PC-9 (cell line): ENCODE measurements around the gene ANO2. TPM values are rescaled to one million over a fixed set of nuclear protein-coding genes. Genes with fewer than 3 reads are reported as not detected.

Source experiments
- BruUV-seq: library from RNA; stranded (reverse); fragments of 400-500 nt; replicated peaks from 2 replicates; lab custom pipeline; 2021; lab: Mats Ljungman, UMichigan
- CTCF ChIA-PET: fragments of 300-600 bp; sonication (Branson Sonifier 250); formaldehyde crosslinking; loops from one replicate; lab custom pipeline; 2022; ENCODE audit warnings: antibody characterized with exemption; lab: Charles Lee
- POLR2A ChIA-PET: fragments of 300-600 bp; sonication (Branson Sonifier 250); formaldehyde crosslinking; loops from one replicate; lab custom pipeline; 2022; ENCODE audit warnings: antibody characterized with exemption; ENCODE audit not compliant: unreplicated experiment; lab: Charles Lee
- DNase-seq, 2 experiments: peaks; one replicate each; pipeline versions ENCODE4 v3.0.0 to v3.0.0-alpha.2; 2015 to 2022; ENCODE audit warnings: mixed read lengths in 1 of 2
- H2AFZ ChIP-seq: fragments of 200-600 bp; sonication (generic); 2 replicates; pipeline ENCODE4 v1.8.1; 2017; ENCODE audit warnings: antibody characterized with exemption
- H3F3A ChIP-seq: fragments of 200-600 bp; sonication (generic); 2 replicates; pipeline ENCODE4 v1.8.1; 2017; ENCODE audit warnings: antibody characterized with exemption, mild to moderate bottlenecking, low read depth; ENCODE audit not compliant: insufficient read depth
- H3K27ac ChIP-seq: fragments of 200-600 bp; sonication (generic); 2 replicates; pipeline ENCODE4 v1.6.1; 2016; ENCODE audit warnings: mixed run types
- H3K27me3 ChIP-seq: fragments of 200-600 bp; sonication (generic); 2 replicates; pipeline ENCODE4 v1.6.1; 2016; ENCODE audit warnings: low read depth, mixed run types; ENCODE audit not compliant: insufficient read depth
- H3K36me3 ChIP-seq: fragments of 200-600 bp; sonication (generic); 2 replicates; pipeline ENCODE4 v1.6.1; 2016; ENCODE audit warnings: low read depth, mixed run types
- H3K4me1 ChIP-seq: fragments of 200-600 bp; sonication (generic); replicated peaks from 2 replicates; pipeline ENCODE4 v1.6.1; 2016; ENCODE audit warnings: mixed run types; ENCODE audit not compliant: insufficient read depth
- H3K4me2 ChIP-seq: fragments of 200-600 bp; sonication (generic); 2 replicates; pipeline ENCODE4 v1.6.1; 2017; ENCODE audit warnings: mixed run types
- H3K4me3 ChIP-seq: fragments of 200-600 bp; sonication (generic); 2 replicates; pipeline ENCODE4 v1.6.1; 2016; ENCODE audit warnings: mixed run types
- H3K79me2 ChIP-seq: fragments of 200-600 bp; sonication (generic); 2 replicates; pipeline ENCODE4 v1.6.1; 2017; ENCODE audit warnings: low read depth, mixed run types
- H3K9me2 ChIP-seq: fragments of 200-600 bp; sonication (generic); 2 replicates; pipeline ENCODE4 v1.8.1; 2017; ENCODE audit warnings: mild to moderate bottlenecking; ENCODE audit not compliant: insufficient read depth
- H3K9me3 ChIP-seq: fragments of 200-600 bp; sonication (generic); 2 replicates; pipeline ENCODE4 v1.8.1; 2016; ENCODE audit warnings: low read depth; ENCODE audit not compliant: insufficient read depth
- H4K20me1 ChIP-seq: fragments of 200-600 bp; sonication (generic); 2 replicates; pipeline ENCODE4 v1.8.1; 2017; ENCODE audit not compliant: insufficient read depth
- EZH2 ChIP-seq: fragments of 200-600 bp; sonication (generic); IDR thresholded peaks from 2 replicates; pipeline ENCODE4 v1.8.0; 2017; ENCODE audit warnings: antibody characterized with exemption, low read depth
- intact Hi-C: fragments of 100-400 bp; cut with micrococcal nuclease; formaldehyde crosslinking; loops from one replicate; pipeline ENCODE4 v1.10.0; 2022; ENCODE audit not compliant: unreplicated experiment
- total RNA-seq: library from RNA; stranded (reverse); gene quantifications from 2 replicates; pipeline ENCODE4 v1.2.3, GENCODE V29; 2021
- TF ChIP-seq, protein P1 (sequence below): fragments of 200-600 bp; sonication (generic); conservative IDR thresholded peaks from 2 replicates; pipeline ENCODE4 v1.6.1; 2017; ENCODE audit warnings: mixed run types, antibody characterized with exemption, mild to moderate bottlenecking, moderate library complexity

The ANO2 gene
- total RNA-seq, 1 experiment from 2014 or later: not detected

DNA sequence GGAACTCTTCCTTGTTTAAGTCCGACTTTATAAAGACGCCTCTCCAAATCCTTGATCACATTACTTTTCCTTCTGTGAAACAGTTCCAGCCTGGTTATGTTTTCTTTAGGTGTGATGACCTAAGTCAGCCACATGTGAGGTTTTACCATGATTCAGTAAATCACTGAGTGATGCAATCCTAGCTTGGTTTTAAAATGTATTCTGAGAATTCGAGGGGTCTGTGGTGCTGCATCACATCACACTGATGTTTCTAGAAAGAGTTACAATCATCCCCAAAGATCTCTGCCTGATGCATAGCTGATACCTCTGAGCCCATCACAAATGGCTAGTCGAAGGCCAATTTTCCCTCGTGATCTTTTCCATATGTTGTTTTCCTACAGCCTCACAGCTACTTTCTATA lies 152.7 kb downstream of the ANO2 start:
- POLR2A ChIA-PET: no interaction called here
- H3K4me1 ChIP-seq: no peaks in the 10 kb centered on the region

DNA sequence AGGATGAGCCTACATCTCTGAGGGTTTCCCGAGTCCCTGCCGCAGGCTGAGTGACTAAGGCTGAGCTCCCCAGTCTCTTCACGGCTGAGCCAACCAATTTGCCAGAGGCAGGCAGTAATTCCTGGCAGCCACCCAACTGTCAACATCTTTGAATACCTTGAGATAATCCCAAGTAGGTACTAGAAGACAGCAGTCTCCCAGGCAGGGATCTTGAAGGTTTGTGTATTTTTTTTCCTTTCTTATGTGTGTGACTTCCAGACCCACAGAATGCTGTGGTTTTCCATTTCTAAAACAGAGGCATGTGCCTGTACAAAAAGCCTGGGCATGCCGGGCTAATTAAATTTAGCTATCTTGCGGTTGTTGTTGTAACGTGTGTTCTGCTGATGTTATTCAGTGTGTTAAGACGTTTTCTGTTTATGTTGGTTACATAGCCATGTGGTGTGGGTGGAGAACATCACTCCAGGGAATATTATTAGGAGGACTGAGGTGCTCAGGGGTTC lies 155.5 kb downstream of the ANO2 start:
- H3K36me3 ChIP-seq: no peaks in the 10 kb centered on the region
- H3K4me3 ChIP-seq: no peak overlapping the region
- no peak for DNase-seq
- H4K20me1 ChIP-seq: 0 out of 2 replicates have a peak, but pooled peaks cover 3% of the 10 kb centered on the region
- POLR2A ChIA-PET: no interaction called here
- H3K9me2 ChIP-seq: no peaks in the 10 kb centered on the region
- no peaks in the 10 kb centered on the region; the same call in 1 of the 2 replicates for H3K9me3 ChIP-seq
- CTCF ChIA-PET: no interaction called here
- H2AFZ ChIP-seq: no peak overlapping the region
- BruUV-seq: no TSS peak
- H3K27ac ChIP-seq: no peak overlapping the region
- no peaks in the 10 kb centered on the region for H3K79me2 ChIP-seq
- H3K4me2 ChIP-seq: no peak overlapping the region
- H3K27me3 ChIP-seq: peaks cover 53% of the 10 kb centered on the region
- intact Hi-C loops: no loop called here
- no peaks in the 10 kb centered on the region for H3K4me1 ChIP-seq
- H3F3A ChIP-seq: no peaks in the 10 kb centered on the region
- no peak for TF ChIP-seq EZH2
- TF ChIP-seq, protein P1, sequence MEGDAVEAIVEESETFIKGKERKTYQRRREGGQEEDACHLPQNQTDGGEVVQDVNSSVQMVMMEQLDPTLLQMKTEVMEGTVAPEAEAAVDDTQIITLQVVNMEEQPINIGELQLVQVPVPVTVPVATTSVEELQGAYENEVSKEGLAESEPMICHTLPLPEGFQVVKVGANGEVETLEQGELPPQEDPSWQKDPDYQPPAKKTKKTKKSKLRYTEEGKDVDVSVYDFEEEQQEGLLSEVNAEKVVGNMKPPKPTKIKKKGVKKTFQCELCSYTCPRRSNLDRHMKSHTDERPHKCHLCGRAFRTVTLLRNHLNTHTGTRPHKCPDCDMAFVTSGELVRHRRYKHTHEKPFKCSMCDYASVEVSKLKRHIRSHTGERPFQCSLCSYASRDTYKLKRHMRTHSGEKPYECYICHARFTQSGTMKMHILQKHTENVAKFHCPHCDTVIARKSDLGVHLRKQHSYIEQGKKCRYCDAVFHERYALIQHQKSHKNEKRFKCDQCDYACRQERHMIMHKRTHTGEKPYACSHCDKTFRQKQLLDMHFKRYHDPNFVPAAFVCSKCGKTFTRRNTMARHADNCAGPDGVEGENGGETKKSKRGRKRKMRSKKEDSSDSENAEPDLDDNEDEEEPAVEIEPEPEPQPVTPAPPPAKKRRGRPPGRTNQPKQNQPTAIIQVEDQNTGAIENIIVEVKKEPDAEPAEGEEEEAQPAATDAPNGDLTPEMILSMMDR: no peak

More for the DNA sequence above, 152.7 kb downstream of the ANO2 start:
- Histone ChIP-seq H3F3A (no peaks in the 10 kb centered on the region), H3K36me3 (no peaks in the 10 kb centered on the region), H3K4me2 (no peak overlapping the region), H3K79me2 (no peaks in the 10 kb centered on the region), H3K9me2 (no peaks in the 10 kb centered on the region), H3K27ac (no peak overlapping the region), H3K27me3 (peaks cover 60% of the 10 kb centered on the region), H4K20me1 (0 out of 2 replicates have a peak, but pooled peaks cover 8% of the 10 kb centered on the region), H3K4me3 (no peak overlapping the region), H2AFZ (no peak overlapping the region), H3K9me3 (no peaks in the 10 kb centered on the region; the same call in 1 of the 2 replicates)
- intact Hi-C loops: no loop called here
- no peak for DNase-seq
- TF ChIP-seq, protein P1: no peak
- no peak for TF ChIP-seq EZH2
- no TSS peak for BruUV-seq
- CTCF ChIA-PET: no interaction called here

DNA sequence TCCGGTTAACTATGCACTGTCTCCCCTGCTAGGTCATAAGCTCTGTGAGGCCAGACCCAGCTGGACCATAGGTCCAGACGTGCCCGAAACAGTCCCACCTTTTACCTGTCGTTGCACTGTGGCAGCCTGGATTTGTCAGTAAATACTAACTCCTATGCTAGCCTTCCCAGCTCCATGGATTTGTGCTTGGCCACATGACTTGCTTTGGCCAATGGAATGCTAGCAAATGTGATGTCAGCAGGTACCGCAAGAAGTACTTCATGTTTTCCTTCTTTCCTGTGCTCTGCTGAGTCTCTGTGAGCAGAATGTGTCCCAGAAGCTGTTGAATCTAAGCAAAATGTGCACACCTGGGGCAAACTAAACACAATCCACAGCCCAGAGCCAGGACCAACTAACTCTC lies 157.2 kb downstream of the ANO2 start:
- POLR2A ChIA-PET: no interaction called here
- H2AFZ ChIP-seq: no peak overlapping the region

More for the DNA sequence above, 157.2 kb downstream of the ANO2 start:
- Histone ChIP-seq H3K9me3 (no peaks in the 10 kb centered on the region; the same call in 1 of the 2 replicates), H3K79me2 (no peaks in the 10 kb centered on the region), H3K4me2 (no peak overlapping the region), H3F3A (no peaks in the 10 kb centered on the region), H3K4me1 (no peaks in the 10 kb centered on the region), H3K36me3 (no peaks in the 10 kb centered on the region), H3K9me2 (no peaks in the 10 kb centered on the region), H3K27ac (no peak overlapping the region), H3K27me3 (peaks cover 52% of the 10 kb centered on the region), H3K4me3 (no peak overlapping the region), H4K20me1 (no peaks in the 10 kb centered on the region)
- no TSS peak for BruUV-seq
- CTCF ChIA-PET: no interaction called here
- no peak for DNase-seq
- no peak for TF ChIP-seq EZH2
- TF ChIP-seq, protein P1: no peak
- intact Hi-C loops: no loop called here
